Measurements from ENCODE around the gene GRM7.

Gene GRM7

DNA sequence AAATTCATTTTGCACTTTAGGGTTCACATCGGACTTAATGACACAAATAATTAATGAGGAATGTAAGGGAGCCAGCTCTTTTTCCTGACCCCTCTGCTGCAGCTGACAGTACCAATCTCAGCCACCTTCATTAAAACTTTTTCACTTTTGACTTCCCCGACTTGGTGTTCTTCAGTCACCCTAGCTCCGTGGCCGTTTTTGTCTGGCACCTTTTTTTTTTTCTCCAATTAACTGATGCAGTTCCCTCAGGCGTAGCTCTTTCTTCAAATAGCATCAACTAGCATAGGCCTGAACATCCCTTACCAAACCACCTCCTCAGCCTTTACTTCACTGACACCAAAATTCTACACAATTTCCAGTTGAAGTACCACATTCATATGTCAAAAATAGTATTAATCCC lies 350.8 kb downstream of the GRM7 start:
- H3K4me3 ChIP-seq (ENCODE audit: low read depth, low read length): no peak overlapping the region
- TF ChIP-seq, protein P1, sequence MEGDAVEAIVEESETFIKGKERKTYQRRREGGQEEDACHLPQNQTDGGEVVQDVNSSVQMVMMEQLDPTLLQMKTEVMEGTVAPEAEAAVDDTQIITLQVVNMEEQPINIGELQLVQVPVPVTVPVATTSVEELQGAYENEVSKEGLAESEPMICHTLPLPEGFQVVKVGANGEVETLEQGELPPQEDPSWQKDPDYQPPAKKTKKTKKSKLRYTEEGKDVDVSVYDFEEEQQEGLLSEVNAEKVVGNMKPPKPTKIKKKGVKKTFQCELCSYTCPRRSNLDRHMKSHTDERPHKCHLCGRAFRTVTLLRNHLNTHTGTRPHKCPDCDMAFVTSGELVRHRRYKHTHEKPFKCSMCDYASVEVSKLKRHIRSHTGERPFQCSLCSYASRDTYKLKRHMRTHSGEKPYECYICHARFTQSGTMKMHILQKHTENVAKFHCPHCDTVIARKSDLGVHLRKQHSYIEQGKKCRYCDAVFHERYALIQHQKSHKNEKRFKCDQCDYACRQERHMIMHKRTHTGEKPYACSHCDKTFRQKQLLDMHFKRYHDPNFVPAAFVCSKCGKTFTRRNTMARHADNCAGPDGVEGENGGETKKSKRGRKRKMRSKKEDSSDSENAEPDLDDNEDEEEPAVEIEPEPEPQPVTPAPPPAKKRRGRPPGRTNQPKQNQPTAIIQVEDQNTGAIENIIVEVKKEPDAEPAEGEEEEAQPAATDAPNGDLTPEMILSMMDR (IDR thresholded peaks at IDR 0.05; ENCODE audit: low read depth, low read length): no peak

DNA sequence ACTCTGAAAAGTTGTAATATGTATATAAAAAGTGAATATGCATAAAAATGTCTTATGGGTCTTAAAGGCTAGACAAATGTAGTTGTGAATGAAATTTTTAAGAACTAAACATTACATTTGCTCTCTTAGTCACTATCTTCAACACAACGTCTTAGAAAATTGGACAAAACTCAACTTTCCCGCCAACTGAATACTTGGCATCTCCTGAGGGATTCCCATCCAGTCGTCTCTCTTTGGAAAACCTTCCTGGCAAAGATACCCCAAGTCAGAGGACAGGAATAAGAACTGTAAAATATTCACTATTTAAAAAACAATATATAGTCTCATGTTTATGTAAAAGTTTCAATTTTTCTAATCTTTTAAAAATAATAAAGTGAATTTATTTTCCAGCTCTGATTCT lies 354.8 kb downstream of the GRM7 start:
- TF ChIP-seq, protein P1 (IDR thresholded peaks at IDR 0.05; ENCODE audit: low read depth, low read length): no peak
- no peak overlapping the region for H3K4me3 ChIP-seq (ENCODE audit: low read depth, low read length)

DNA sequence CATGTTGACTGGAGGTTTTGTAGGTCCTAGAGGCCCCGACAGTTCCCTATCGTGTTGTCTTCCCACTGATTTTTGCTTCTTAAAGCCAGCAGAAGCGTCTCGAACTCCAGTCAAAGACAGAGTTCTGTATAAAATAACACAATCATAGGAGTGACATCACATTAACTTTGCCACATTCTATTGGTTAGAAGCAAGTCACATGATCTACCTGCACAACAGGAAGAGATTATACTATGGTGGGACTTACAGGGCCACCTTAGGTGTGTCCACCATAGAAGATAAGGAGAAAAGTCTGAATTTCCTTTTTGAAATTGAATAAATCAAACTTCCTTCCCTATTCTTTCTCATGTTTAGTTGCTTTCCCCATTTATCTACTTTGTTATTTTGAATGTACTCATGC lies 365.5 kb downstream of the GRM7 start:
- TF ChIP-seq, protein P1 (IDR thresholded peaks at IDR 0.05; ENCODE audit: low read depth, low read length): no peak
- H3K4me3 ChIP-seq (ENCODE audit: low read depth, low read length): no peak overlapping the region

DNA sequence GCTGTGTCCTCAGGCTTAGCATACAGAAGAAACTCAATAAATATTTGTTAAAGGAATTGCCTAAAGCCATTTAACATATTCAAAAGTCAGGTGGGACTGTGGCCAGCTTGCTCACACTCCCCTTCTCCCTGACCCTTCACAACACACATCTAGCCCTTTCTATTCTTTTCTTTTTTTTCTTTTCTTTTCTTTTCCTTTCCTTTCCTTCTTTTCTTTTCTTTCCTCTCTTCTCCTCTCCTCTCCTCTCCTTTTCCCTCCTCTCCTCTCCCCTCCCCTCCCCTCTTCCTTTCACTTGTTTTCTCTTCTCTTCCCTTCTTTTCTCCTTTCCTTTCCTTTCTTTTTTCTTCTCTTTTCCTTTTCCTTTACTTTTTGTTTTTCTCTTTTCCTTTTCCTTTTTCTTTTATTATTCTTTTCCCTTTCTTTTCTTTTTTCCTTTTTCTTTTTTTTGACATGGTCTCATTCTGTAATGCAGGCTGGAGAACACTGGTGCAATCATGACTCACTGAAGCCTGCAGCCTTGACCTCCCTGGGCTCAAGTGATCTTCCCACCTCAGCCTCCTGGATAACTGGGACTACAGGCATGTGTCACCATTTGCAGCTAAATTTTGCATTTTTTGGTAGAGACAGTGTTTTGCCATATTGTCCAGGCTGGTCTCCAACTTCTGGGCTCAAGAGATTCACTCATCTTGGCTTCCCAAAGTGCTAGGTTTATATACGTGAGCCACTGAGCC lies 377.8 kb downstream of the GRM7 start:
- H3K4me3 ChIP-seq (ENCODE audit: low read depth, low read length): no peak overlapping the region
- TF ChIP-seq, protein P1 (IDR thresholded peaks at IDR 0.05; ENCODE audit: low read depth, low read length): no peak

DNA sequence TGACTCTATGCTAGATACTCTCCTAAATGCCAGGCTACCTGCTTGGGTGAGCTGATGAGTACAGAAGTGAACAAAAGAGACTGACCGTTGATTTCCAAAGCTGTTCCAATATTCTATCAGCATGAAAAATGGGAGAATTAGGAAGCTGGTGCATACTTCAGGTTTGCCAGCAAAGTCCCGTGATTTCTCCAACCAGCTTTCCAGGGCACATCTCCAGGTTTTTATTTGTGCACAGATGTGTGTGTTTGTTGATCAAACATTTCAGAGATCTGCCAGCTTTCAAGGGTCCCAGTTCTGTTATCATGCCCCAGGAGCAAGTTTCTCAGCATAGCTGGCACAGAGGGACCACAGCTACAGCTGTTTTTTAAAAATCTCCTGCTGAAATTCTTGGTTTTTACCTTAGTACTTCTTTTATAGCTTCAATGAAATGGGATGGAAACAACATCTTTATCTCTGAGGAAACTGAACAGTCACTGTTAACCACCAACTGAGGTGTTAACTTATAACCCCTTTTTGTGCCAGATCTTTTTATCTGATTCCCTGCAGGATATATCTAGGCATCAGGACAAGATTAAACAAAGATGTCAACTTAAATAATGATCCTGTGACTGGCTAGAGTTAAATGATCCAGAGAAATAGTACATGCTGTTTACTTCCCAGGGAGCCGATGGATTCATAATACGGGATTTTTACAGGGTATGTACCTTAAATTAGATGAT lies 380.8 kb downstream of the GRM7 start:
- no peak overlapping the region for H3K4me3 ChIP-seq (ENCODE audit: low read depth, low read length)
- TF ChIP-seq, protein P1 (IDR thresholded peaks at IDR 0.05; ENCODE audit: low read depth, low read length): no peak

DNA sequence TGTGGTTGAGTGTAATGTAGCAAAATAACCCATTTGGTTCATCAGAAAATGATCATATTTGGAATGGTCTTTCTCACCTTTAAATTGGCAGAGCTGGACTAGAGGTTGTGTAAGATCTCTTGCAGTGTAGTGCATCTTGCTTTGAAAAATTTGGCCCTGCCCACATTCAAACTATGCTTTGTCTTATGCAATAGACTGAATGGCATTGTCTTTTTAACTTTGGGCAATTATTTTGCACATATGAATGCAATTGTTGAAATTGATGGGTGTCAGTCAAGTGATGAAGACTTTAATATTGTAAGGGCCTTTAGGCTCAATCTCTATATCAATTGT lies 381.4 kb downstream of the GRM7 start:
- TF ChIP-seq, protein P1 (IDR thresholded peaks at IDR 0.05; ENCODE audit: low read depth, low read length): no peak
- H3K4me3 ChIP-seq (ENCODE audit: low read depth, low read length): no peak overlapping the region

DNA sequence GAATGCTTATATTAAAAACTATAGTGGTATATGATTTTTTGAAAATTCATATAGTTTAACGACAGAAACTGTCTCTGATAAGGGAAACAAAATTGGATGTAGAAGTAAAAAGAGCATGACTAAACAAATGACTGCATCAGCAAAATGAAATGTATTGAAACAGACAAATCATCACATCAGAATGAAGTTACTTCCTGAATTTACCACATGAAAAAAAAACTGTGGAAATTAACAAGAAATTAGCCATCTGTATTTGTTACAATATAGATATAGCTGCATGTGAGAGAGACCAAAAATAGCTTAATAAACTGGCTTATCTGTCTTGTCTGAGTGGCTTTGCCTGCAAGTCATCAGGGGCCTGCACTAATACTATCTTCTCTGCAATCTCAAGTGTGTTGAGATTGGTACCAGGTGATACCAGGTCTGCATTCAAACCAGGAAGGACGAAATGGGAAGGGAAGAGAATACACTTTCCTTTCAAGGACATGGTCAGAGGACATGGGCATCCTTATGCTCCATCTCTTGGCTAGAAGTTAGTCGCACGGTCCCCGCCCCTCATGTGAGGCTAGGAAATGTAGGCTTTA lies 388.7 kb downstream of the GRM7 start:
- H3K4me3 ChIP-seq (ENCODE audit: low read depth, low read length): no peak overlapping the region
- TF ChIP-seq, protein P1 (IDR thresholded peaks at IDR 0.05; ENCODE audit: low read depth, low read length): no peak
